Esophagus (tissue), 2 donors: ENCODE results near the gene PRR12. TPM values are rescaled to one million over a fixed set of nuclear protein-coding genes. Genes with fewer than 3 reads are reported as not detected.
A peak's percentile ranks its signal among the peaks of the same experiment; 100 is the strongest.

Experiments
- H3K27ac ChIP-seq, 2 donors: one replicate each; pipeline ENCODE4 v1.5.1; 2013; ENCODE audit warnings: low read depth in 2 of 2, mild to moderate bottlenecking in 2 of 2, inconsistent platforms in 1 of 2, low read length in 1 of 2, moderate library complexity in 1 of 2
- H3K27me3 ChIP-seq, 2 donors: one replicate each; pipeline ENCODE4 v1.6.1; 2013; ENCODE audit warnings: low read length in 2 of 2, control low read depth in 1 of 2, mild to moderate bottlenecking in 1 of 2; ENCODE audit not compliant: insufficient read depth in 2 of 2, control insufficient read depth in 1 of 2
- H3K36me3 ChIP-seq, 2 donors: one replicate each; pipeline ENCODE4 v1.6.1; 2013; ENCODE audit warnings: low read length in 1 of 2; ENCODE audit not compliant: control insufficient read depth in 2 of 2, insufficient read depth in 2 of 2
- H3K4me1 ChIP-seq, 2 donors: one replicate each; pipeline ENCODE4 v1.6.1; 2013; ENCODE audit warnings: low read length in 1 of 2; ENCODE audit not compliant: control insufficient read depth in 2 of 2, insufficient read depth in 2 of 2
- H3K4me3 ChIP-seq, 2 donors: one replicate each; pipeline ENCODE4 v1.5.1; 2013; ENCODE audit warnings: low read length in 2 of 2, mild to moderate bottlenecking in 2 of 2, low read depth in 1 of 2, moderate library complexity in 1 of 2
- H3K9me3 ChIP-seq, 2 donors: one replicate each; pipeline ENCODE4 v1.6.1; 2013; ENCODE audit warnings: mild to moderate bottlenecking in 2 of 2, low read depth in 1 of 2, low read length in 1 of 2, moderate library complexity in 1 of 2; ENCODE audit not compliant: control insufficient read depth in 2 of 2, insufficient read depth in 1 of 2
- WGBS, 2 donors: extraction: QIAGEN DNeasy Blood & Tissue Kit; methylation state at CpG; one replicate each; pipeline ENCODE4 v1.1.7; 2013; 5-methylcytosine and 5-hydroxymethylcytosine counted together
- polyA plus RNA-seq, 2 donors: library from polyadenylated mRNA; stranded (reverse); fragments of 200-250 nt; gene quantifications; one replicate each; pipeline ENCODE4 v1.2.3, GENCODE V29; 2013
- donor health status: healthy with polysubstance abuse.
- donor health status: Bipolar disorder and iron deficiency.

The PRR12 gene
- polyA plus RNA-seq, 2 donors: 4.8 to 11.2 TPM

DNA sequence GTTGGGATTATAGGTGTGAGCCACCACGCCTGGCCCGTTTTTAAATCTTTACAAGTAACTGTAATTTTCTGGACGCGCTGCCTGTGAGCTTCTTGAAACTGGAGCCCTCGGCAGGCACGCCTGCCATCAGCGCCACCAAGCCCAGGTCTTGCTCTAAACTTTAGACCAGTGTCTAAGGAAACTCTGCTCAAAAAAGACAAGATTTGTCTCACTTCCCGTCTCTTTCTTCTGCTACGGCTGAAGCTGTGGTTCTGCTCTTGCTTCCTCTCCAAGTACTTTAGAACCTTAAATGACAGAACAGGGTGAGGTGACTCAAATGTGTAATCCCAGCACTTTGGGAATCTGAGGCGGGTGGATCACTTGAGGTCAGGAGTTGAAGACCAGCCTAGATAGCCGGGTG, 38.2 kb upstream of the PRR12 start:
- Histone ChIP-seq H3K36me3 (peaks cover 0 to 18% of the 10 kb centered on the region in 2 donors), H3K27me3 (no peaks in the 10 kb centered on the region), H3K27ac (peak overlapping the region in 1 of 2 donors; percentile 26), H3K4me1 (peaks cover 0 to 3% of the 10 kb centered on the region in 2 donors), H3K4me3 (no peak overlapping the region), H3K9me3 (no peaks in the 10 kb centered on the region)
- WGBS, 2 donors: 72 to 84% methylated on average over 11 of the region's 11 CpGs

DNA sequence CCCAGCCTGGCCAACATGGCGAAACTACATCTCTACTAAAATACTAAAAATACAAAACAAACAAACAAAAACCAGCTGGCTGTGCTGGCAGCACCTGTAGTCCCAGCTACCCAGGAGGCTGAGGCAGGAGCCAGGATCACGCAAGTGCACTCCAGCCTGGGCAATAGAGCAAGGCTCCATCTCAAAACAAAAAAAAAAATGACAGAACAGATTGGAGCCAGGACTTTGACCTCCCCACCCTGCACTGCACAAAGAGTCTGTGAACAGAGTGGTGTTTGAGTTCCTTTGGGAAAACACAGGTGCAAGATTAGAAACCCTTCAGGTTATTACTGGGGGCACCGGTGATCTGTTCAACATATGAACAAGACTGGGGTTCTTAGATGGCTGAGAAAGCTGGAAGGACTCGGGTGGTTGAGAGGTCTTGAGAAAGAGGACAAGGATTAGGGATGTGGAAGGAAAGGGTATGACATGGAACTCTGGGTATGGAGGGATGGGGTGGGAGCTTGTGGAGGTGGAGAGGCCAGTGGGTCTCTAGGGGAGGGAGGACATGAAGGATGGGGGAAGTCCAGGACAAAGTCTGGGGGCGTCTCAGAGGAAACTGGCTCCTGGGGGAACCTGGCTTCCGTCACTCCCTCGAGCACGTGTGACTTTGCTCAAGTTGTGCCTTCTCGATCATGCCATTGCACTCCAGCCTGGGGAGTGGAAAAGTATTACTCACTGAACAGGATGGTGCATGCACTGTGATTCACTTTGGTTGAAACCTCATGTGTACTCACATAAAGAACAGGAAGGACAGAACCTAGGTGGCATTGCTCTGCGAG, 37.3 kb upstream of the PRR12 start:
- WGBS, 2 donors: 48 to 52% methylated on average over 10 of the region's 10 CpGs
- H3K36me3 ChIP-seq: peaks cover 0 to 24% of the 10 kb centered on the region in 2 donors
- H3K4me3 ChIP-seq: no peak overlapping the region
- H3K27me3 ChIP-seq: no peaks in the 10 kb centered on the region
- H3K9me3 ChIP-seq: no peaks in the 10 kb centered on the region
- peaks cover 0 to 3% of the 10 kb centered on the region in 2 donors for H3K4me1 ChIP-seq
- H3K27ac ChIP-seq: peak overlapping the region; percentile 55 to 93

DNA sequence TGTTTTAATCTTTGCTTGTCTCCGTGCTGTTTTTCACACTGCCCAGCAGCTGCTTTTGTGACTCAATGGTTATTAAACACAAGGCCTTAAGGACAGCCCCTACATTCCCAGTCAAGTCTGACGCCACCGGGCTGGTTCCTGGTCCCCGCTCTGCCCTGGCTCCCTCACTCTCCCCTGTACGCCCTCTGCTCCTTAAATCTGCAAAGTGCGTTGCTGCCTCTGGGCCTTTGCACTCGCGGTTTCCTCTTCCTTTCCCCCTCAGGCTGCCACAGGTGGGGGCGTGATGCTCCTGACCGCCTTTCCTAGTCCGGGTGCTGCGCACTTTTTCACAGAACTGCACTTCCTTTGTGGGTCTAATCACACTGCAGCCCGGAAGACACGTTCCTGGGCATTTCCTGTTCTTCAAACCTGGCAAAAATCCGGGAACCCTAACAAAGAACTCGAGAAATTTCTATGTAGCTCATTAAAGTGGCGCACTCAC, 36.2 kb upstream of the PRR12 start:
- 57 to 61% methylated on average over 17 of the region's 17 CpGs for WGBS, 2 donors
- Histone ChIP-seq H3K36me3 (peaks cover 0 to 31% of the 10 kb centered on the region in 2 donors), H3K4me1 (peaks cover 0 to 3% of the 10 kb centered on the region in 2 donors), H3K4me3 (no peak overlapping the region), H3K9me3 (no peaks in the 10 kb centered on the region), H3K27ac (peak overlapping the region; percentile 78 to 93), H3K27me3 (no peaks in the 10 kb centered on the region)

DNA sequence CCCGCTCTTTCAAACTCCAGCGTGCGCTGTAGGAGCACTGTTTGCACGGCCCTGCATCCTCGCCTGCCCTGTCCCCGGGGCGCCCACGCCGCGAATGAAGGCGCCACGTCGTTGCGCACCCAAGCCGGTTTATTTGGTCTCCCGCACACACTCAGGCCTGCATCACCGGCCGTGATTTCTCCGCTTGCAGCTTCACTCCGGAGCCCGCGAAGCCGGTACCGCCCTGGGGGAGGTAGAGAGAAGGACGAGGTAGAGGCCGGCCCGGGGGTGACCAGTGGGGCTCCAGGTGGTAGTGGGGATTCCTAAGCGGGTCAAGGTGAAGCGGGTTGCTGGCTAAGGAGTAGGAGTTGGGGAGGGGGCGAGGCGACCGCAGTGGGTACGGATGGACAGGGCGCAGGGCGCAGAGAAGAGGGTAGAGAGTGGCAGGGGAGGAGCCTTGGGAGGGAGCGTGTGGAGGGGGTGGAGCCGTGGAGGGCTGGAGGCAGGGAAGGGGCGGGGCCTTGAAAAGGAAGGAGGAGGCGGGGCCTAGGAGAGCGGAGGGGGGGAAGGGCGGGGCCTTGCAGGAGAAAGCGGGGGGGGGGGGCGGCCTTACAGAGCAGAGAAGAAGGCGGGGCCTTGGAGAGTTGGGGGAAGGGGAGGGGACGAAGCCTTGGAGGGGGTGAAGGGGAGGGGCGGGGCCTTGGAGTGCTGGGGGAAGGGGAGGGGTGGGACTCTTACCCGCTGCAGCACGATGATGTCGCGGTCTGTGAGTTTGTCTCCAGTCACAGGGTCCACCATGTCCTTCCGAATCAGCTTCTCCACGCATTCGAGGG, 35.2 kb upstream of the PRR12 start:
- Histone ChIP-seq H3K36me3 (peaks cover 0 to 36% of the 10 kb centered on the region in 2 donors), H3K27me3 (no peaks in the 10 kb centered on the region), H3K9me3 (no peaks in the 10 kb centered on the region), H3K4me1 (peaks cover 0 to 3% of the 10 kb centered on the region in 2 donors), H3K4me3 (no peak overlapping the region), H3K27ac (peak overlapping the region in 1 of 2 donors; percentile 50)
- WGBS, 2 donors: 70 to 84% methylated on average over 42 to 51 of the region's 53 CpGs

DNA sequence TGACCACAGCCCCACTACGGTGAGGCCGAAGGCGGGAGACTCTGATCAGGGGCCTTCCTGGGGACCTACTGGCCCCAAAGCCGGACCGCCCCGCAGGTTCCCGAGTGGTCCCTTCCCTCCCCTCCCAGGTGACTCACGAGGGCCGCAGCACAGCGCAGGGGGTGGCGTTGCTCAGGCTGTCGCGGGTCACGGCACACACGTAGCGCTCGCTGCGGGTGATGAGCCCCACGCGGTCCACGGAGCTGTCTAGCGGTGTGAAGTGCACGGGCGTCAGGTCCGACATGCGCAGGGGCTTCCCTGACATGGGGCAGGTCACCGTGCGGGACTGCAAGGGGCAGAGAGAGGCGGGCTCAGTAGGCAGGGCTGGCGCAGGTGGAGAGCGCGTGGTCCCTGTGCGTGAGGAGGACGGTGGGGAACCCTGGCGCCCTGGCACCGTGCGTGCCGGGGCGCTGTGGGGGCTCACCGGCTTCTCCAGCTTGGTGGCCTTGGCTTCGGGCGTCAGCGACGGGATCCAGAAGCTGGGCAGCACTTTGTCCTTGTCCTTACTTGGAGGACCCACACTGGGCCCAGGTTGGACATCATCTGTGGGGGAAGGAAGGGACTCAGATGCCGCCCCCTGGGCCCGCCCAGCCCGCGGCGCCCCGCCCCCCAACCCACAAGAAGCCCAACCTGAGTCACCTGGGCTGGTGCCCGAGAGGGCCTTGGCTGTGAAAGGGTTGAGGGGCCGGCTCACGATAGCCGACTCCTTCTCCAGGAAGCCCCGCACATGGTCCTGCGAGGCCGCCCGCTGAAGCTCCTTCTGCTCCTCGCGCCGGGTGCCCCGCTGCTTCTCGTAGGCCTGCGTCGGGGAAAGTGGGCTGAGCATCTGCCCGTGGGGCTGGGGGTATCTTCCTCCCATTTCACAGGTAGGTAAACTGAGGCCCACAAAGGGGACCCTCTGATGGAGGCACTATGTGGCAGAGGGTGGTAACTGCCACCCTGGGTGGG, 34.3 kb upstream of the PRR12 start:
- H3K27ac ChIP-seq: no peak overlapping the region
- no peaks in the 10 kb centered on the region for H3K27me3 ChIP-seq
- WGBS, 2 donors: 78 to 85% methylated on average over 66 of the region's 66 CpGs
- H3K4me3 ChIP-seq: no peak overlapping the region
- H3K4me1 ChIP-seq: peaks cover 0 to 3% of the 10 kb centered on the region in 2 donors
- peaks cover 0 to 36% of the 10 kb centered on the region in 2 donors for H3K36me3 ChIP-seq
- H3K9me3 ChIP-seq: no peaks in the 10 kb centered on the region

DNA sequence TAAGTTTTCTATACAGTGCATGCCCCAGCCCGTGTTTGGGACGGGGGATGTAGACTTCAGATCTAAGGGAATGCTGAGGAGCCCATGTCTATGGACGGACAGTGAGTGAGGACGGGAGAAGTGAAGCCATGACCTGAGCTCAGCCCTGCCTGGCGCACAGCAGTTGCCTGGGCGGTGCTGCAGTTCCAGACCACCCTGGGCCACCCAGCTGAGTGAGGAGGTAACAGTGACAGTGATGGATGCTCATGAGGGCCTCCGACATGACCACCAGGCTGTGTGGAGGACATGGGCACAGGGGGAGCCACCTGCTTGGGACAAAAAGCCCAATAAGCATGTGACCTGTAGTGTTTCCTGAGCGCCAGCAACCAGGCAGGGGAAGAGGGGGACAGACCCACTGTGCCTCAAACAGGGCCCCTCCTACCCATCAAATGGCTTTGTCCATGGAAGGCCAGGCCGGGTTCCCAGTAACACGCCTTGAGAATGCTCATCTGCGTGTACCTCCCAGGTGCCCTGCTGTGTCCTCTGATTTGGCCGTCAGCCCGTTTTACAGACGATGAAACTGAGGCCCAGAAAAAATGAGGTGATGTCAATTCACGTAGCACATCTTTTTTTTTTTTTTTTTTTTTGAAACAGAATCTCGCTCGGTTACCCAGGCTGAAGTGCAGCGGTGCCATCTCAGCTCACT, 33.2 kb upstream of the PRR12 start:
- Histone ChIP-seq H3K27me3 (no peaks in the 10 kb centered on the region), H3K4me3 (no peak overlapping the region), H3K36me3 (peaks cover 0 to 36% of the 10 kb centered on the region in 2 donors), H3K27ac (no peak overlapping the region), H3K4me1 (peaks cover 0 to 3% of the 10 kb centered on the region in 2 donors), H3K9me3 (no peaks in the 10 kb centered on the region)
- WGBS, 2 donors: 83 to 89% methylated on average over 18 of the region's 18 CpGs

DNA sequence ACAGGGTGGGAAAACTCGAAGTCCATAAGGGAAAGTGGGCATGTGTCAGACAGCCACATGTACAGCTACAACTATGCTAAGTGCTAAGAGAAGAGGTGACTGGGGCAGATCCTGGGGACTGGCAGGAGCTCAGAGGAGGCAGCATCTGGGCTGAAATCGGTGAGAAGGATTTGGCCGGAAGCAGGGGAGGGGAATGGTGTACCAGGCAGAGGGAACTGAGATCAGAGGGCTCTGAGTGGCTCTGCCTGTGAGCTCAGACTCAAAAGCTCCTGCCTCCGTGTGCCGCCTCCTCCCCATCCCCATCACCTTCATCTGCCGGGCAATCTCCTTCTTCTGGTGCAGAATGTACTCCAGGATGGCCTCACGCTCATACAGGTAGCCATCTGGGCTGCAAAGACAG, 32.4 kb upstream of the PRR12 start:
- H3K4me1 ChIP-seq: peaks cover 0 to 2% of the 10 kb centered on the region in 2 donors
- H3K4me3 ChIP-seq: no peak overlapping the region
- peaks cover 0 to 36% of the 10 kb centered on the region in 2 donors for H3K36me3 ChIP-seq
- no peaks in the 10 kb centered on the region for H3K27me3 ChIP-seq
- H3K9me3 ChIP-seq: no peaks in the 10 kb centered on the region
- H3K27ac ChIP-seq: no peak overlapping the region
- 75 to 83% methylated on average over 7 of the region's 7 CpGs for WGBS, 2 donors

DNA sequence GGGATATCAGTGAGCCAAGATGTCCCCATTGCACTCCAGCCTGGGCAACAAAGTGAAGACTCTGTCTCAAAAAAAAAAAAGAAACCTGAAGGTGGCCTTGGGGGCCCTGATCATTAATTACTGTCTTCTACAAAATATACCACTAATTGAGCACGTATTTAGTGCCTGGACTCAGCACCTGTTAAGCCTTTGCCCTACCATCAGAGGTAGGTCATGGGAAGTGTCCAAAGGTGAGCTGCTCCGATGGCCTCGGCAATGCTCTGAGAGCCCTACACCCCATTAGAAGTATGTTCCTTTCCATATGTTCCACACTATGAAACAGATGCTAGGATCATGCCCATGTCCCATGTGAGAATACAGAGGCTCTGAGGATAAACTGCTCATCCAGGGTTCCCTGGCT, 31.5 kb upstream of the PRR12 start:
- no peaks in the 10 kb centered on the region for H3K27me3 ChIP-seq
- H3K36me3 ChIP-seq: peaks cover 0 to 36% of the 10 kb centered on the region in 2 donors
- H3K27ac ChIP-seq: no peak overlapping the region
- no peaks in the 10 kb centered on the region for H3K9me3 ChIP-seq
- no peak overlapping the region for H3K4me3 ChIP-seq
- 79 to 98% methylated on average over 3 of the region's 3 CpGs for WGBS, 2 donors
- no peaks in the 10 kb centered on the region for H3K4me1 ChIP-seq
